ENCODE measurements around the gene NDUFB7.

DNA sequence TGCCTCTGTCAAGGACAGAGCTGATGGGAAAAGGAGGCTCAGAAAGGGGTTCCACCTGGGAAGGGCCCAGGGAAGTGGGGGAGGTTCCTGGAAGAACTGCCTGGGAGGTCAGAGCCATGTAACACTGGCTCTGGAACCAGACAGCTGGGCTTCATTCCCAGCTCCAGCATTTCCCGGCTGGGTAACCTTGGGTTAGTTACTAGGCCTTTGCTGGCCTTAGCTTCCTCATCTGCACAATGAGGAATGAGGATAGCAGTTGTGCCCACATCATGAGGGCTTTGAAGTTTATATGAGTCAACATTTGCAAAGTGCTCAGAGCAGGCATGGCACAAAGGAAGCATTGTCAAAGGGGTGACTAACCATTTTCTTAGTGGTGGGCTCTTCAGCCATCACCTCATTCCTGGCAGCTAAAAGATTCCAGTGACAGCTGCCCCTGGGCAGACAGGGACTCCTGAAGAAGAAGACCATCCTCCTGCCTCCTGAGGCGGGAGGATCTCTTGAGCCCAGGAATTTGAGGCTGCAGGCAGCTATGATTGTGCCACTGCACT lies 51.9 kb downstream of the NDUFB7 start:
- no peak for TF ChIP-seq EZH2 (IDR thresholded peaks at IDR 0.05; ENCODE audit: low read depth)
- TF ChIP-seq, protein P1, sequence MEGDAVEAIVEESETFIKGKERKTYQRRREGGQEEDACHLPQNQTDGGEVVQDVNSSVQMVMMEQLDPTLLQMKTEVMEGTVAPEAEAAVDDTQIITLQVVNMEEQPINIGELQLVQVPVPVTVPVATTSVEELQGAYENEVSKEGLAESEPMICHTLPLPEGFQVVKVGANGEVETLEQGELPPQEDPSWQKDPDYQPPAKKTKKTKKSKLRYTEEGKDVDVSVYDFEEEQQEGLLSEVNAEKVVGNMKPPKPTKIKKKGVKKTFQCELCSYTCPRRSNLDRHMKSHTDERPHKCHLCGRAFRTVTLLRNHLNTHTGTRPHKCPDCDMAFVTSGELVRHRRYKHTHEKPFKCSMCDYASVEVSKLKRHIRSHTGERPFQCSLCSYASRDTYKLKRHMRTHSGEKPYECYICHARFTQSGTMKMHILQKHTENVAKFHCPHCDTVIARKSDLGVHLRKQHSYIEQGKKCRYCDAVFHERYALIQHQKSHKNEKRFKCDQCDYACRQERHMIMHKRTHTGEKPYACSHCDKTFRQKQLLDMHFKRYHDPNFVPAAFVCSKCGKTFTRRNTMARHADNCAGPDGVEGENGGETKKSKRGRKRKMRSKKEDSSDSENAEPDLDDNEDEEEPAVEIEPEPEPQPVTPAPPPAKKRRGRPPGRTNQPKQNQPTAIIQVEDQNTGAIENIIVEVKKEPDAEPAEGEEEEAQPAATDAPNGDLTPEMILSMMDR (conservative IDR thresholded peaks at IDR 0.05) = no peak
